HG02798 (cell line): ENCODE measurements around the gene LETM1.

ENCODE experiments used
- ATAC-seq: cut with Tn5 transposase; IDR thresholded peaks from one replicate; pipeline ENCODE4 v1.9.1; 2021; ENCODE audit warnings: mild to moderate bottlenecking; ENCODE audit not compliant: unreplicated experiment, poor library complexity

The LETM1 gene

GRCh38 chr4:1873776-1874175 lies 17.8 kb upstream of the LETM1 start:
- ATAC-seq = no peak

- no peak for ATAC-seq
Measured at GRCh38 chr4:1873291-1873690, 17.3 kb upstream of the LETM1 start.

- ATAC-seq = no peak
Measured at GRCh38 chr4:1872870-1873269, 16.9 kb upstream of the LETM1 start.

- peak; percentile 15 for ATAC-seq
Measured at GRCh38 chr4:1871471-1872021, 15.6 kb upstream of the LETM1 start.

- peak; percentile 74 for ATAC-seq
Measured at GRCh38 chr4:1870578-1871443, 14.9 kb upstream of the LETM1 start, which contains the start of gene NSD2. Gene NSD2 (plus strand): TSS chr4:1871393. CDS start chr4:1900655, 29,262 bp downstream.

GRCh38 chr4:1870328-1870577 lies 14.3 kb upstream of the LETM1 start:
- ATAC-seq = peak; percentile 46

- ATAC-seq = no peak
Measured at GRCh38 chr4:1869530-1870327, 13.8 kb upstream of the LETM1 start.

- ATAC-seq = no peak
Measured at GRCh38 chr4:1868912-1869311, 13.0 kb upstream of the LETM1 start.

GRCh38 chr4:1868293-1868692 lies 12.3 kb upstream of the LETM1 start:
- no peak for ATAC-seq

GRCh38 chr4:1866189-1866661 lies 10.3 kb upstream of the LETM1 start:
- no peak for ATAC-seq

- ATAC-seq = no peak
Measured at GRCh38 chr4:1864076-1865008, 8.4 kb upstream of the LETM1 start.

GRCh38 chr4:1863297-1864033 lies 7.5 kb upstream of the LETM1 start:
- no peak for ATAC-seq

GRCh38 chr4:1862961-1863296 lies 7.0 kb upstream of the LETM1 start:
- no peak for ATAC-seq

GRCh38 chr4:1862055-1862911 lies 6.3 kb upstream of the LETM1 start:
- no peak for ATAC-seq

GRCh38 chr4:1859389-1859753 lies 3.4 kb upstream of the LETM1 start:
- no peak for ATAC-seq

GRCh38 chr4:1857931-1858330 lies 2.0 kb upstream of the LETM1 start:
- no peak for ATAC-seq

GRCh38 chr4:1856943-1857699 lies 1.2 kb upstream of the LETM1 start:
- ATAC-seq = no peak
